ENCODE data around the gene SLX4IP. TPM values are rescaled to one million over a fixed set of nuclear protein-coding genes. Genes with fewer than 3 reads are reported as not detected.

The SLX4IP gene
- total RNA-seq, 1 donor from 2014 or later: 4.5 TPM

DNA sequence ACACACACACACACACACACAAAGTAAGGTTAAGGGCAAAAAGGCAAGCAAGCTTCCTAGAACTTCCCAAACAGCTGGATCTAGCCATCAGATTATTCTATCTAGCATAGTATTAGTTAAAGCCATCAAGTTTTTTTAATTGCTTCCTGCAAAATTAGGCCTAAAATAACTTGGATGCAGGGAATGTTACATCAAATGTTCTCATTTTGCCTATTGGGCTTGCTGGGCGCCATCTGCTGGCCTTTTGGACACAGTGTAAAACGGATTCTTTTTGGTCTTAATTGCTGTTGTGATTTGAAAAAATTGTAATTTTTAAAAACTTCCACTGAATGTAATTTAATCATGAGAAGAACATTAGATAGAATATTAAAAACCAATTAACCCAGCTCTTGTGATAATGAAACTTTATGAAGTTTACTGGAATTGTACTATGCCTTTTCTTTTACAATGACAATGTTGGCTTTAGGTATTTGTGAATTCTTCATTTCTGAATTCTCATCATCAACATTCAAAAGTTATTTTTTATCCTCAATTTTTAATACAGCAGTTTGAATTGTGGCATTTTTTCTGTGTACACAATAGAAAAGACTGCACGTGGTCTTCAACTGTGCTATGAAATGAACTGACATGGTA is 7.9 kb upstream of the SLX4IP start:
- DNase-seq (ENCODE audit: low spot score in 2 of 2): peak in 1 of 2 donors; percentile 71
- TF ChIP-seq, protein P1, sequence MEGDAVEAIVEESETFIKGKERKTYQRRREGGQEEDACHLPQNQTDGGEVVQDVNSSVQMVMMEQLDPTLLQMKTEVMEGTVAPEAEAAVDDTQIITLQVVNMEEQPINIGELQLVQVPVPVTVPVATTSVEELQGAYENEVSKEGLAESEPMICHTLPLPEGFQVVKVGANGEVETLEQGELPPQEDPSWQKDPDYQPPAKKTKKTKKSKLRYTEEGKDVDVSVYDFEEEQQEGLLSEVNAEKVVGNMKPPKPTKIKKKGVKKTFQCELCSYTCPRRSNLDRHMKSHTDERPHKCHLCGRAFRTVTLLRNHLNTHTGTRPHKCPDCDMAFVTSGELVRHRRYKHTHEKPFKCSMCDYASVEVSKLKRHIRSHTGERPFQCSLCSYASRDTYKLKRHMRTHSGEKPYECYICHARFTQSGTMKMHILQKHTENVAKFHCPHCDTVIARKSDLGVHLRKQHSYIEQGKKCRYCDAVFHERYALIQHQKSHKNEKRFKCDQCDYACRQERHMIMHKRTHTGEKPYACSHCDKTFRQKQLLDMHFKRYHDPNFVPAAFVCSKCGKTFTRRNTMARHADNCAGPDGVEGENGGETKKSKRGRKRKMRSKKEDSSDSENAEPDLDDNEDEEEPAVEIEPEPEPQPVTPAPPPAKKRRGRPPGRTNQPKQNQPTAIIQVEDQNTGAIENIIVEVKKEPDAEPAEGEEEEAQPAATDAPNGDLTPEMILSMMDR (IDR thresholded peaks at IDR 0.05): peak; percentile 58 to 81 (median 76)
- intact Hi-C loops (cut with DNase I): loop anchor here (1.0 to 5.0 kb wide), 4 partner anchors 130 to 449 kb away; no protein-coding TSS in a partner anchor
- Histone ChIP-seq H3K36me3 (peaks cover 0 to 4% of the 10 kb centered on the region in 2 donors), H3K27me3 (no peaks in the 10 kb centered on the region), H3K4me3 (no peak overlapping the region), H3K4me1 (peaks cover 3 to 8% of the 10 kb centered on the region in 2 donors), H3K9me3 (no peaks in the 10 kb centered on the region), H3K27ac (no peak overlapping the region)

DNA sequence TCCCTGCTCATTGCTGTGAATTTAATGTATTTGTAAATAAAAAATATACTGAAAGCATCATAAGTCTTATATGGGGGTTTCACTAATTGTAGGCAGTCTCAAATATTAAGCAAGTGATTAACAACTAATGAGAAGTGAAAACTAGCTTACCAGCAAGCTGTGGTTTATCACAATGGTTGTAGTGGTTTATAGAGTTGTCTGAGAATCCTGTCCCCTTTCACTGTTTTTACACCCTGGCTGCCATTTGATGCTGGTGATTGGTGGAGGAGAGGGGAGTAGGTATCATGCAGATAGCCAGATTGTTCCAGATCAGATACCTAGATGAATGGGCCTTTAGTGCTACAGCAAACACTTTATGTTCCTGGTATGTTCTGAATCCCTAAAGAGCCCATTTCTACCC is 7.1 kb upstream of the SLX4IP start:
- DNase-seq (ENCODE audit: low spot score in 2 of 2): no peak
- peaks cover 0 to 4% of the 10 kb centered on the region in 2 donors for H3K36me3 ChIP-seq
- no peaks in the 10 kb centered on the region for H3K9me3 ChIP-seq
- TF ChIP-seq, protein P1 (IDR thresholded peaks at IDR 0.05): no peak
- peaks cover 6 to 12% of the 10 kb centered on the region in 2 donors for H3K4me1 ChIP-seq
- no peaks in the 10 kb centered on the region for H3K27me3 ChIP-seq
- H3K27ac ChIP-seq: peak overlapping the region in 1 of 2 donors; percentile 6
- intact Hi-C loops (cut with DNase I): loop anchor here (5.0 kb wide), 2 partner anchors 131 to 256 kb away; no protein-coding TSS in a partner anchor
- no peak overlapping the region for H3K4me3 ChIP-seq

DNA sequence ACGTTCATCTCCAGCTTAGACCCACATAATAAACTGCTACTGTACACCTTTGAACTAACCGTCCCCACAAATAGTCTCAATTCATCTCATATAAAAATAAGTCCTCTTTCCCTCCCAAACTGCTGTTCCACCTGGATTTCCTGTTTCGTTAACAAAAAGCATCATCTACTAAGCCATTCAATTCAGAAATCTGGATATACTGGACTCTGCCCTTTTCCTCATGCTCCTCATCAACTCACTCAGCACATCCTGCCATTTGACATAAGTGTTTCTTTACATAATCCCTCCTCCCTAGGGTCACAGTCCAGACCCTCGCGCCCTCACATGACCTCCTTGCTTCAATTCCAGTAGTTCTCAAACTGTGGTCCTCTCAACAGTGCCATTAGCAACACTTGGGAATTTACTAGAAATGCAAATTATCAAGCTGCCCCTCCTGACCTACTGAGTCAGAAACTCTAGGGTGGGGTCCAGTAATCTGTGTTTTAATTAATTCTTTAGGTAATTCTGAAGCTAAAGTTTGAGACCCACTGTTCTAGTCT is 5.6 kb upstream of the SLX4IP start:
- no peaks in the 10 kb centered on the region for H3K9me3 ChIP-seq
- H3K36me3 ChIP-seq: peaks cover 0 to 4% of the 10 kb centered on the region in 2 donors
- intact Hi-C loops (cut with DNase I): loop anchor here (5.0 kb wide), 2 partner anchors 132 to 257 kb away; no protein-coding TSS in a partner anchor
- peaks cover 8 to 14% of the 10 kb centered on the region in 2 donors for H3K4me1 ChIP-seq
- no peak overlapping the region for H3K27ac ChIP-seq
- H3K4me3 ChIP-seq: no peak overlapping the region
- no peak for DNase-seq (ENCODE audit: low spot score in 2 of 2)
- no peaks in the 10 kb centered on the region for H3K27me3 ChIP-seq
- TF ChIP-seq, protein P1 (IDR thresholded peaks at IDR 0.05): no peak

DNA sequence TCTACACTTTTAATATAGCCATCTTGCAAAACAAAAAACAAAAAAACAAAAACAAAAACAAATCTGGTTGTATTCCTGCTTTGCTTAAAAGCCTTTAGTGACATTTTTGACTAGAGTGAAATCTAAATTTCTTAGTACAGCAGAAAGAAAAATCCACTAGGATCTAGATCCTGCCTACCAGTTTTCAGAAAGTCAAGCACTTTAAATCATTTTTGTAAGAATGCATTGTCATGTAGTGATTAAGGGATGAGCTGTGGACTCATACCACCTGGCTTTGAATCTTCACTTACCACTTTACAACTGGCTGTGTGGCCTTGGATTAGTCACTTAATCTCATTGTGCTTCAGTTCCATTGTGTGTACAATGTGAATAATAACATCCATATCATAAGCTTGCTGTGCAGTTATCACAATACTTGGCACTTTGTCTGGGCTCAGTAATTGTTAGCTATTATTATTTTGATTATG is 5.1 kb upstream of the SLX4IP start:
- Histone ChIP-seq H3K27ac (no peak overlapping the region), H3K4me1 (peaks cover 8 to 14% of the 10 kb centered on the region in 2 donors)

DNA sequence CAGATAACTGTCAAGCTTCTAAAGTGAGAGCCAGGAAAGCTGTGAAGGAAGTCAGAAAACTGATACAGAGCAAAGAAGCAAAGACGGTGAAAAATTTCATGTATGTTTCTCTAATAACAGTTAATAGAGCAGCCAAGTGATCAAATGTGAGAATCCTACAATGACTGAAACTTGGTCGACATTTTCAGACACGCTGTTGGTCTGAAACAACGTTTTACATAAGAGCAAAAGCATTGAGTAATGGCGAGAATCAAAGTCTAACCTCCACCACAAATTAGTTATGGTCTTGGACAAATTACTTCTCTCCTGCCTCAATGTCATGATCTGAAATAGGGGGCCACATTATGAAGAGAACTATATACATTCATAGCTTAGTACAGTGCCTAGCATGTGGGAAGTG is 4.4 kb upstream of the SLX4IP start:
- H3K4me3 ChIP-seq: no peak overlapping the region
- H3K27me3 ChIP-seq: no peaks in the 10 kb centered on the region
- no peak for DNase-seq (ENCODE audit: low spot score in 2 of 2)
- H3K27ac ChIP-seq: no peak overlapping the region
- TF ChIP-seq, protein P1 (IDR thresholded peaks at IDR 0.05): no peak
- H3K4me1 ChIP-seq: peaks cover 8 to 19% of the 10 kb centered on the region in 2 donors
- no peaks in the 10 kb centered on the region for H3K9me3 ChIP-seq
- intact Hi-C loops (cut with DNase I): loop anchor here (5.0 to 10.0 kb wide), 2 partner anchors 174 to 813 kb away; no protein-coding TSS in a partner anchor
- H3K36me3 ChIP-seq: peaks cover 0 to 4% of the 10 kb centered on the region in 2 donors

More for the DNA sequence above, 5.1 kb upstream of the SLX4IP start:
- Histone ChIP-seq H3K4me3 (no peak overlapping the region), H3K9me3 (no peaks in the 10 kb centered on the region), H3K36me3 (peaks cover 0 to 4% of the 10 kb centered on the region in 2 donors), H3K27me3 (no peaks in the 10 kb centered on the region)
- intact Hi-C loops (cut with DNase I): loop anchor here (5.0 to 10.0 kb wide), 4 partner anchors 133 to 813 kb away; no protein-coding TSS in a partner anchor
- TF ChIP-seq, protein P1 (IDR thresholded peaks at IDR 0.05): no peak
- DNase-seq (ENCODE audit: low spot score in 2 of 2): no peak
